CD14-positive monocyte (primary cell): ENCODE measurements around the gene UBA6. TPM values are rescaled to one million over a fixed set of nuclear protein-coding genes. Genes with fewer than 3 reads are reported as not detected.

Source experiments
- DNase-seq, 3 donors: peaks; one replicate each; pipeline ENCODE4 v3.0.0-alpha.2; 2011 to 2022
- H2AFZ ChIP-seq: 2 replicates; pipeline ENCODE4 v1.6.0; 2012; ENCODE audit warnings: mild to moderate bottlenecking, low read depth, low read length, inconsistent platforms; ENCODE audit not compliant: insufficient read depth, poor library complexity, severe bottlenecking
- H3K27ac ChIP-seq, 2 donors: 1 replicate in 1 of 2; 2 replicates in 1 of 2; pipeline ENCODE4 v1.5.1; 2012 to 2013; ENCODE audit warnings: low read length in 2 of 2, control low read depth in 1 of 2, inconsistent platforms in 1 of 2, low read depth in 1 of 2, mild to moderate bottlenecking in 1 of 2
- H3K27me3 ChIP-seq, 2 donors: one replicate each; pipeline versions ENCODE4 v1.6.0 to v1.6.1; 2011 to 2013; ENCODE audit warnings: low read length in 2 of 2; ENCODE audit not compliant: control insufficient read depth in 2 of 2, insufficient read depth in 2 of 2
- H3K36me3 ChIP-seq, 2 donors: replicated peaks in 1 of 2; 1 replicate in 1 of 2; 2 replicates in 1 of 2; pipeline versions ENCODE4 v1.5.1 to v1.6.1; 2012 to 2013; ENCODE audit warnings: low read length in 2 of 2, control low read depth in 1 of 2, inconsistent platforms in 1 of 2, mild to moderate bottlenecking in 1 of 2; ENCODE audit not compliant: insufficient read depth in 2 of 2, control insufficient read depth in 1 of 2
- H3K4me1 ChIP-seq, 2 donors: 1 replicate in 1 of 2; 2 replicates in 1 of 2; pipeline versions ENCODE4 v1.5.1 to v1.6.1; 2012 to 2013; ENCODE audit warnings: low read length in 2 of 2, control low read depth in 1 of 2, inconsistent platforms in 1 of 2, mild to moderate bottlenecking in 1 of 2, moderate library complexity in 1 of 2; ENCODE audit not compliant: insufficient read depth in 2 of 2, control insufficient read depth in 1 of 2
- H3K4me2 ChIP-seq: replicated peaks from 2 replicates; pipeline ENCODE3; 2012; ENCODE audit warnings: low read length, moderate library complexity, mild to moderate bottlenecking; ENCODE audit not compliant: poor library complexity, severe bottlenecking; ENCODE audit errors: extremely low read depth
- H3K4me3 ChIP-seq, 3 experiments: fragments of 200-600 bp in 1 of 3; sonication (generic) in 1 of 3; replicated peaks in 1 of 3; 1 replicate in 2 of 3; 2 replicates in 1 of 3; pipeline ENCODE4 v1.5.1; 2011 to 2013; ENCODE audit warnings: low read length in 3 of 3, mild to moderate bottlenecking in 3 of 3, control low read depth in 2 of 3, low read depth in 2 of 3, inconsistent platforms in 1 of 3, moderate library complexity in 1 of 3
- H3K79me2 ChIP-seq: 2 replicates; pipeline ENCODE4 v1.6.0; 2012; ENCODE audit warnings: mild to moderate bottlenecking, control low read depth, inconsistent platforms, low read length, moderate library complexity; ENCODE audit not compliant: insufficient read depth
- H3K9ac ChIP-seq: 2 replicates; pipeline ENCODE4 v1.6.0; 2017; ENCODE audit warnings: low read length, mild to moderate bottlenecking; ENCODE audit not compliant: insufficient read depth, poor library complexity, severe bottlenecking
- H3K9me3 ChIP-seq, 2 donors: replicated peaks in 1 of 2; 1 replicate in 1 of 2; 2 replicates in 1 of 2; pipeline versions ENCODE4 v1.5.1 to v1.6.1; 2012 to 2013; ENCODE audit warnings: low read length in 2 of 2, control low read depth in 1 of 2; ENCODE audit not compliant: control insufficient read depth in 1 of 2, insufficient read depth in 1 of 2
- H4K20me1 ChIP-seq: 2 replicates; pipeline ENCODE4 v1.6.0; 2012; ENCODE audit warnings: mild to moderate bottlenecking, low read length, control low read depth, moderate library complexity; ENCODE audit not compliant: insufficient read depth
- H3K27ac Mint-ChIP-seq, 7 donors: one replicate each; pipeline ENCODE4 v1.8.0; 2020; ENCODE audit warnings: mild to moderate bottlenecking in 7 of 7, mixed read lengths in 7 of 7, moderate library complexity in 6 of 7, inconsistent platforms in 2 of 7
- H3K27me3 Mint-ChIP-seq, 3 donors: one replicate each; pipeline ENCODE4 v1.8.0; 2021 to 2022; ENCODE audit warnings: low read depth in 3 of 3, mild to moderate bottlenecking in 3 of 3, mixed read lengths in 3 of 3, moderate library complexity in 3 of 3, inconsistent platforms in 1 of 3
- H3K36me3 Mint-ChIP-seq, 2 donors: one replicate each; pipeline ENCODE4 v1.8.0; 2020; ENCODE audit warnings: mixed read lengths in 2 of 2, inconsistent platforms in 1 of 2, mild to moderate bottlenecking in 1 of 2
- H3K4me1 Mint-ChIP-seq: one replicate; pipeline ENCODE4 v1.8.0; 2020; ENCODE audit warnings: mild to moderate bottlenecking, mixed read lengths
- H3K4me3 Mint-ChIP-seq, 2 donors: one replicate each; pipeline ENCODE4 v1.8.0; 2020; ENCODE audit warnings: mild to moderate bottlenecking in 2 of 2, mixed read lengths in 2 of 2, moderate library complexity in 1 of 2
- H3K9me3 Mint-ChIP-seq, 7 donors: one replicate each; pipeline ENCODE4 v1.8.0; 2020 to 2022; ENCODE audit warnings: mixed read lengths in 7 of 7, mild to moderate bottlenecking in 6 of 7, moderate library complexity in 6 of 7, inconsistent platforms in 2 of 7
- CTCF ChIP-seq: fragments of 200-600 bp; IDR thresholded peaks from one replicate; pipeline ENCODE4 v1.8.0; 2022; ENCODE audit warnings: antibody characterized with exemption, mild to moderate bottlenecking
- WGBS: methylation state at CpG from one replicate; pipeline ENCODE4 v1.1.5; 2013; ENCODE audit warnings: missing lambda C conversion rate; ENCODE audit not compliant: insufficient coverage; 5-methylcytosine and 5-hydroxymethylcytosine counted together
- intact Hi-C, 2 donors: fragments of 100-400 bp; cut with micrococcal nuclease; formaldehyde crosslinking; loops; one replicate each; pipeline versions ENCODE4 v1.15.0 to v1.15.1; 2023
- polyA plus RNA-seq, 3 donors: library from polyadenylated mRNA; depleted of rRNA in 1 of 3; unstranded in 2 of 3; stranded (reverse) in 1 of 3; fragments of 300-500 nt in 2 of 3; fragments of >200 nt in 1 of 3; fragmentation: Illumina TruSeq in 2 of 3; gene quantifications; 1 replicate in 2 of 3; 2 replicates in 1 of 3; pipeline ENCODE4 v1.2.3, GENCODE V29; 2012 to 2021

UBA6 gene
- polyA plus RNA-seq, 3 donors, result 8.4 to 22.0 (median 21.0) TPM

- H4K20me1 ChIP-seq, result no peaks in the 10 kb centered on the region
- TF ChIP-seq CTCF, result no peak
- H3K36me3 Mint-ChIP-seq, result no peaks in the 10 kb centered on the region
- no peaks in the 10 kb centered on the region for H3K9me3 Mint-ChIP-seq
- no peaks in the 10 kb centered on the region for H3K27me3 Mint-ChIP-seq
- H3K4me3 Mint-ChIP-seq, result no peak overlapping the region
- H3K36me3 ChIP-seq, result no peaks in the 10 kb centered on the region
- H3K4me2 ChIP-seq, result no peak overlapping the region
- H3K9ac ChIP-seq, result no peak overlapping the region
- no peak for DNase-seq
- intact Hi-C loops, result loop anchor here in 1 of 2 donors (10.0 kb wide), 1 partner anchor 430 kb away; no protein-coding TSS in a partner anchor
- H3K9me3 ChIP-seq, result no peaks in the 10 kb centered on the region
- H3K27me3 ChIP-seq, result no peaks in the 10 kb centered on the region
- no peak overlapping the region for H3K4me3 ChIP-seq
- H3K27ac ChIP-seq, result no peak overlapping the region
- no peaks in the 10 kb centered on the region for H3K4me1 Mint-ChIP-seq
- H2AFZ ChIP-seq, result no peak overlapping the region
- WGBS, result no CpG with 5 or more reads among the region's 4 CpGs
- H3K79me2 ChIP-seq, result no peaks in the 10 kb centered on the region
- no peak overlapping the region for H3K27ac Mint-ChIP-seq
- no peaks in the 10 kb centered on the region for H3K4me1 ChIP-seq
Observed at GRCh38 chr4:67744561-67745283, 43.8 kb upstream of the UBA6 start.

- H3K4me2 ChIP-seq, result no peak overlapping the region
- no peaks in the 10 kb centered on the region for H3K9me3 ChIP-seq
- no peak overlapping the region for H3K4me3 Mint-ChIP-seq
- H2AFZ ChIP-seq, result no peak overlapping the region
- no peaks in the 10 kb centered on the region for H3K27me3 Mint-ChIP-seq
- H3K4me1 ChIP-seq, result no peaks in the 10 kb centered on the region
- H3K27ac ChIP-seq, result no peak overlapping the region
- no peak for DNase-seq
- H3K27me3 ChIP-seq, result no peaks in the 10 kb centered on the region
- H3K9me3 Mint-ChIP-seq, result no peaks in the 10 kb centered on the region
- intact Hi-C loops, result loop anchor here in 1 of 2 donors (10.0 kb wide), 1 partner anchor 432 kb away; no protein-coding TSS in a partner anchor
- H3K36me3 Mint-ChIP-seq, result no peaks in the 10 kb centered on the region
- WGBS, result 100% methylated on average over 3 of the region's 3 CpGs
- no peaks in the 10 kb centered on the region for H3K36me3 ChIP-seq
- H3K9ac ChIP-seq, result no peak overlapping the region
- no peaks in the 10 kb centered on the region for H3K79me2 ChIP-seq
- H4K20me1 ChIP-seq, result no peaks in the 10 kb centered on the region
- H3K4me1 Mint-ChIP-seq, result no peaks in the 10 kb centered on the region
- TF ChIP-seq CTCF, result no peak
- no peak overlapping the region for H3K4me3 ChIP-seq
- H3K27ac Mint-ChIP-seq, result no peak overlapping the region
Observed at GRCh38 chr4:67743194-67743593, 42.2 kb upstream of the UBA6 start.
